ENCODE data around the gene THOC6.

THOC6 gene

GRCh38 chr16:3007059-3007956 lies 16.5 kb upstream of the THOC6 start:
- H3K4me1 Mint-ChIP-seq = peaks cover 23% of the 10 kb centered on the region
- H3K9me3 Mint-ChIP-seq = no peaks in the 10 kb centered on the region
- H3K27ac Mint-ChIP-seq = peak overlapping the region; percentile 78
- H3K36me3 Mint-ChIP-seq = peaks cover 6% of the 10 kb centered on the region
- ATAC-seq (no peak), DNase-seq (ENCODE audit: low spot score in 2 of 2) (no peak)
- H3K4me3 Mint-ChIP-seq = peak overlapping the region; percentile 47

DNA sequence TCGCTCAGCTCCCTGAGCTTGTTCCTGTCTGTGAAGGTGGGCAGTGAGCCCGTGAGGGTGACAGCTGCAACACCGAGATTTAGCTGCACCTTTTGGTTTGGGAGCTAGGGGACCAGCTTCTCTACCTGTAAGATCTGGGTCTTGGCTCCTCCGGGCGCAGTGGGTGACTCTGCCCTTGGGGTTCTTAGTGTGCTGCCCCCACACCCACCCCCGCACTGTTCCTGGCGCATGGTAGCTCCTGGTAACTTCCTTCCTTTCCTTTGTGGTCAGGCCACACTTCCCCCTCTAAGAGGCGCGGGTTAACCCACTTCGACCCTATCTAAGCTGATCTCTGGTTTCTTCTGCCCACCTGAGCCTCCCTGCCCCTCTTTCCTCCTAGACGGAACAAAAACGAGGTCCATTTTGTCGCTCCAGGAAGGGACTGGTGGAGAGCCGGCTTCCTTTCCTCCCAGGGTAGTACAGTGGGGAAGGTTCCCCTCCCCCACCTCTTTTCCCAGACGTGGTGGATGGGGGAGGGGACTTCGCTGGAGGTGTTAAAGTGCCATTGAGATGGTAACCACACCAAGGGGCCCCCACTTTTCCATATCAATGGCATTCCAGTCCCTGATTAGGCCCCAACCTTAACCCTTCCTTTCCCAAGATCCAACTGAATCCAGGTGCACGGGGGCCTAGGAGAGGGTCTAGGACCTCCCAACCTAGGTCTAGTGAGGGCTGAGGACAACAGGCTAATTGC lies 15.7 kb upstream of the THOC6 start:
- H3K4me3 Mint-ChIP-seq = peak overlapping the region; percentile 47
- peaks cover 23% of the 10 kb centered on the region for H3K4me1 Mint-ChIP-seq
- H3K27ac Mint-ChIP-seq = peak overlapping the region; percentile 78
- no peak for ATAC-seq
- no peaks in the 10 kb centered on the region for H3K9me3 Mint-ChIP-seq
- no peak for DNase-seq (ENCODE audit: low spot score in 2 of 2)
- H3K36me3 Mint-ChIP-seq = peaks cover 6% of the 10 kb centered on the region

DNA sequence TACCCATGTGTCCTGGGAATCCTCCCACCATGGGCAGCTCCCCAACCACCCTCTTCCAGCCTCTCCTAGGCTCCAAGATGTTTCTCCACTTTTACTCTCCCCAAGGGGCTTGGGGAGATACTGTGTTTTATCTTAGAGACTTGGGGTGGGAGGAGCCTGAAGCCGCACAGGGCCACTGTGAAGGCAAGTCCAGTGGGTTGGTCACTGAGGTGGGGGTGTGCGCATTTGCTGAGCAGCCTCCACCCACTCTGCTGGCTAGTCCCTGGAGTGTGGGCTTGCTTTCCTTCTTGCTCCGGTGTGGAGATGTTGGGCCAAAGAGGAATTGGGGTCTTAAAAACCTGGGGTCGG lies 15.2 kb upstream of the THOC6 start:
- DNase-seq (ENCODE audit: low spot score in 2 of 2) = no peak
- H3K27ac Mint-ChIP-seq = no peak overlapping the region
- H3K4me3 Mint-ChIP-seq = peak overlapping the region; percentile 47
- H3K9me3 Mint-ChIP-seq = no peaks in the 10 kb centered on the region
- H3K36me3 Mint-ChIP-seq = peaks cover 5% of the 10 kb centered on the region
- ATAC-seq = no peak
- H3K4me1 Mint-ChIP-seq = peaks cover 23% of the 10 kb centered on the region

GRCh38 chr16:3009568-3010390 lies 14.1 kb upstream of the THOC6 start:
- no peaks in the 10 kb centered on the region for H3K36me3 Mint-ChIP-seq
- H3K4me1 Mint-ChIP-seq = peaks cover 23% of the 10 kb centered on the region
- no peak for ATAC-seq

DNA sequence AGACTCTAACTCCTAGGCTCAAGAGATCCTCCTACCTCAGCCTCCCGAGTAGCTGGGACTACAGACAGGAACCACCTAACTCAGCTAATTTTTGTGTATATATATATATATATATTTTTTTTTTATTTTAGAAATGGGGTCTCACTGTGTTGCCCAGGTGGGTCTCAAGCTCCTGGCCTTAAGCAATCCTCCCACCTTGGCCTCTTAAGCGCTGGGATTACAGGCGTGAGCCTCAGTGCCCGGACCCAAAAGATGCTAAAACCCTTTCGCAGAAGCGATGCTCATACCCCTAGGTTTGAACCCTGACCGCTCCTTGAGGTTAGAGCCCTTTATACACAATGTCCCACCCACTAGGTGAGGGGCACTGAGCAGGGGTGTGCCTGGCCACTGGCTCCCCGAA lies 13.3 kb upstream of the THOC6 start:
- no peak overlapping the region for H3K27ac Mint-ChIP-seq

More at GRCh38 chr16:3009568-3010390, 14.1 kb upstream of the THOC6 start:
- Mint-ChIP-seq H3K27ac (no peak overlapping the region), H3K4me3 (no peak overlapping the region), H3K9me3 (no peaks in the 10 kb centered on the region)
- DNase-seq (ENCODE audit: low spot score in 2 of 2) = no peak

GRCh38 chr16:3012246-3012645 lies 11.6 kb upstream of the THOC6 start:
- Mint-ChIP-seq H3K27ac (no peak overlapping the region), H3K4me3 (no peak overlapping the region), H3K36me3 (no peaks in the 10 kb centered on the region), H3K4me1 (peaks cover 15% of the 10 kb centered on the region), H3K9me3 (no peaks in the 10 kb centered on the region)
- ATAC-seq = no peak
- DNase-seq (ENCODE audit: low spot score in 2 of 2) = no peak

More for the DNA sequence above, 13.3 kb upstream of the THOC6 start:
- Mint-ChIP-seq H3K36me3 (no peaks in the 10 kb centered on the region), H3K4me3 (no peak overlapping the region), H3K4me1 (peaks cover 23% of the 10 kb centered on the region), H3K9me3 (no peaks in the 10 kb centered on the region)
- no peak for ATAC-seq
- no peak for DNase-seq (ENCODE audit: low spot score in 2 of 2)

- Mint-ChIP-seq H3K27ac (no peak within 1 kb of the TSS), H3K9me3 (no peaks in the 10 kb centered on the region), H3K4me3 (no peak within 1 kb of the TSS), H3K4me1 (peaks cover 9% of the 10 kb centered on the region), H3K36me3 (peaks cover 2% of the 10 kb centered on the region)
- DNase-seq (ENCODE audit: low spot score in 2 of 2) (no peak), ATAC-seq (peak; percentile 14)
These were observed 10.9 kb upstream of the THOC6 start, which contains the start of gene CLDN9 for GRCh38 chr16:3012828-3013420. TSS of gene CLDN9 (plus strand) at chr16:3012923. CDS start at chr16:3013363, 440 bp downstream.

DNA sequence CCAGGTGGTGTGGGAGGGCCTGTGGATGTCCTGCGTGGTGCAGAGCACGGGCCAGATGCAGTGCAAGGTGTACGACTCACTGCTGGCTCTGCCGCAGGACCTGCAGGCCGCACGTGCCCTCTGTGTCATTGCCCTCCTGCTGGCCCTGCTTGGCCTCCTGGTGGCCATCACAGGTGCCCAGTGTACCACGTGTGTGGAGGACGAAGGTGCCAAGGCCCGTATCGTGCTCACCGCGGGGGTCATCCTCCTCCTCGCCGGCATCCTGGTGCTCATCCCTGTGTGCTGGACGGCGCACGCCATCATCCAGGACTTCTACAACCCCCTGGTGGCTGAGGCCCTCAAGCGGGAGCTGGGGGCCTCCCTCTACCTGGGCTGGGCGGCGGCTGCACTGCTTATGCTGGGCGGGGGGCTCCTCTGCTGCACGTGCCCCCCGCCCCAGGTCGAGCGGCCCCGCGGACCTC lies 10.3 kb upstream of the THOC6 start:
- no peaks in the 10 kb centered on the region for H3K9me3 Mint-ChIP-seq
- H3K27ac Mint-ChIP-seq = no peak overlapping the region
- no peak for DNase-seq (ENCODE audit: low spot score in 2 of 2)
- no peak for ATAC-seq
- H3K4me3 Mint-ChIP-seq = no peak overlapping the region
- peaks cover 5% of the 10 kb centered on the region for H3K36me3 Mint-ChIP-seq
- H3K4me1 Mint-ChIP-seq = peaks cover 3% of the 10 kb centered on the region

DNA sequence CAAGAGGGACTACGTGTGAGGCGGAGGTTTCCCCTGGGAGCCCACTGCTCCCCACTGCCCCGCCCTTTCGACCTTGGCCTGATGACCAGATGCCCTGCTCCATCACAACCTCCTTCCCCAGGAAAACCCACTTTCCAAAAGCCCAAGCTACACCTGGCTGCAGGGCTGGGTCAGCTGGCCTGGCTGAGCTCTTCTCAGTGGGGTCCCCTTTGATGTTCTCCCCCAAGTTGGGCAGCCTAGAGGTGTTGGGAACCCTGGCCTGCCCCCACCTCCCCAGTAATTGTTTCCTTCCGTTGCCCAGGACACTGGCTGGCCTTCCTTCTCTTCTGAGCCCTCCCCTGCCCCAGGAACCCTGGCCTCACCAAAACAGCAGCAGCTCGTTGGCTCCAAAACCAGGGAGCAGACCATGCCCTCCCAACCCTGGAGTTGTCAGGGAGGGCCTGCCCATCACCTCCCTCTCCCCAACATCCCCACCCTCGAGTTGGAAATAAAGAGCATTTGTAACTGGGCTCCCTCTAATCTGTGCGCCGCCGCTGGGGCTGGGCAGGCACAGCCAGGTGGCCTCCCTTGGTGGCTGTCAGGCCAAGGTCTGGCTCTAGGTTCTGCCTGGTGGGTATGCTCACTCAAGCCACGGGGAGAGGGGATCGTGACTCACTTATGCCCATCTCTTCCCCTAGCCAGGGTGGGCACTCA lies 9.7 kb upstream of the THOC6 start:
- Mint-ChIP-seq H3K36me3 (peaks cover 5% of the 10 kb centered on the region), H3K27ac (no peak overlapping the region), H3K4me3 (no peak overlapping the region), H3K4me1 (peaks cover under 1% of the 10 kb centered on the region), H3K9me3 (no peaks in the 10 kb centered on the region)
- DNase-seq (ENCODE audit: low spot score in 2 of 2) (no peak), ATAC-seq (no peak)

GRCh38 chr16:3014971-3015370 lies 8.9 kb upstream of the THOC6 start:
- H3K36me3 Mint-ChIP-seq = peaks cover 8% of the 10 kb centered on the region
- no peaks in the 10 kb centered on the region for H3K9me3 Mint-ChIP-seq
- H3K4me1 Mint-ChIP-seq = peaks cover 8% of the 10 kb centered on the region
- DNase-seq (ENCODE audit: low spot score in 2 of 2) (no peak), ATAC-seq (no peak)
- H3K4me3 Mint-ChIP-seq = no peak overlapping the region
- no peak overlapping the region for H3K27ac Mint-ChIP-seq

- DNase-seq (ENCODE audit: low spot score in 2 of 2) (no peak), ATAC-seq (no peak)
- Mint-ChIP-seq H3K9me3 (no peaks in the 10 kb centered on the region), H3K27ac (no peak overlapping the region), H3K36me3 (peaks cover 18% of the 10 kb centered on the region), H3K4me1 (peaks cover 11% of the 10 kb centered on the region), H3K4me3 (no peak overlapping the region)
These were observed 7.8 kb upstream of the THOC6 start for GRCh38 chr16:3015865-3016521.

DNA sequence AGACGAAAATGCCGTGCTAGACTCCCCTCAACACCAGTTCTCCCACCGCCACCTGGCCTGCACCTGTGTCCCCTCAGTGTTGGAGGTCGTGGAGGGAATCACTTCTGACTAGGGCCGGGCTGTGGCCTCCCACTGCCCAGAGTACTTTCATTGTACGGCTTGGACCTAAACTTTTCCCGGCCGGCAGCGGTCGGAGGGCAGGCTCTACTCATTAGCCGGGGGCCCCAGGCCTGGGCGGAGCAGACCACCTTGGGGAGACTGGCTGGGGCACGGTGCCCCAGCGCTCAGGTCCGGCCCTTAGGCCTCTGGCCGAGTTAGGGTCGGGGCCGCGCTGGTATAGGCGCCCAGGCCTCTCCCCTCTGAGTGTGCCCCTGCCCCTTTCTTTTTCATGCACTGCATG lies 6.5 kb upstream of the THOC6 start:
- H3K27ac Mint-ChIP-seq = no peak overlapping the region
- ATAC-seq (no peak), DNase-seq (ENCODE audit: low spot score in 2 of 2) (no peak)
- peaks cover 24% of the 10 kb centered on the region for H3K4me1 Mint-ChIP-seq
- no peaks in the 10 kb centered on the region for H3K9me3 Mint-ChIP-seq
- peaks cover 31% of the 10 kb centered on the region for H3K36me3 Mint-ChIP-seq
- H3K4me3 Mint-ChIP-seq = no peak overlapping the region

GRCh38 chr16:3017794-3018506 lies 5.9 kb upstream of the THOC6 start, which contains the start of gene CLDN6:
TSS of gene CLDN6 (minus strand) at chr16:3018183. CDS start at chr16:3016021, 2,162 bp downstream.
- DNase-seq (ENCODE audit: low spot score in 2 of 2) = no peak
- no peak within 1 kb of the TSS for H3K4me3 Mint-ChIP-seq

More at GRCh38 chr16:3017794-3018506, 5.9 kb upstream of the THOC6 start, which contains the start of gene CLDN6:
- no peaks in the 10 kb centered on the region for H3K9me3 Mint-ChIP-seq
- peaks cover 30% of the 10 kb centered on the region for H3K4me1 Mint-ChIP-seq
- no peak within 1 kb of the TSS for H3K27ac Mint-ChIP-seq
- ATAC-seq = no peak
- peaks cover 35% of the 10 kb centered on the region for H3K36me3 Mint-ChIP-seq
